Progenitor cell of endocrine pancreas (in vitro differentiated cells): ENCODE data around the gene IDH3A. TPM values are rescaled to one million over a fixed set of nuclear protein-coding genes. Genes with fewer than 3 reads are reported as not detected.
A peak's percentile ranks its signal among the peaks of the same experiment; 100 is the strongest.

Source experiments
- DNase-seq: peaks from one replicate; pipeline ENCODE4 v3.0.0; 2021; ENCODE audit warnings: low spot score; ENCODE audit not compliant: unreplicated experiment
- H3K27ac Mint-ChIP-seq: 2 replicates; pipeline ENCODE4 v1.8.0; 2021; ENCODE audit warnings: mild to moderate bottlenecking, moderate library complexity, mixed read lengths
- H3K27me3 Mint-ChIP-seq: 2 replicates; pipeline ENCODE4 v1.8.0; 2021; ENCODE audit warnings: mixed read lengths
- H3K36me3 Mint-ChIP-seq: 2 replicates; pipeline ENCODE4 v1.8.0; 2022; ENCODE audit warnings: mixed read lengths; ENCODE audit not compliant: insufficient read depth
- H3K4me1 Mint-ChIP-seq: 2 replicates; pipeline ENCODE4 v1.8.0; 2021; ENCODE audit warnings: low read depth, mixed read lengths
- H3K4me3 Mint-ChIP-seq: 2 replicates; pipeline ENCODE4 v1.8.0; 2021; ENCODE audit warnings: low read depth, mild to moderate bottlenecking, moderate library complexity, mixed read lengths
- H3K9me3 Mint-ChIP-seq: 2 replicates; pipeline ENCODE4 v1.8.0; 2021; ENCODE audit warnings: low read depth, mixed read lengths
- long read RNA-seq: library from polyadenylated mRNA; unstranded; transcript quantifications from one replicate; pipeline ENCODE4 v2.0.0, GENCODE V29; 2020
- total RNA-seq: library from RNA; stranded (reverse); gene quantifications from 2 replicates; pipeline ENCODE4 v1.2.1, GENCODE V29; 2021
- TF ChIP-seq, protein P1 (sequence below): fragments of 200-600 bp; sonication (generic); IDR thresholded peaks from one replicate; pipeline ENCODE4 v1.5.0; 2021; ENCODE audit warnings: antibody characterized with exemption, mild to moderate bottlenecking; ENCODE audit not compliant: unreplicated experiment

IDH3A gene
- total RNA-seq = 34.9 and 35.4 TPM in 2 replicates
- long read RNA-seq, full-length matches to known transcripts = 111 of 124 reads
- long read RNA-seq, partial matches to known transcripts = 3 of 124 reads
- long read RNA-seq, other reads (novel, unspliced or antisense) = 10 of 124 reads

DNA sequence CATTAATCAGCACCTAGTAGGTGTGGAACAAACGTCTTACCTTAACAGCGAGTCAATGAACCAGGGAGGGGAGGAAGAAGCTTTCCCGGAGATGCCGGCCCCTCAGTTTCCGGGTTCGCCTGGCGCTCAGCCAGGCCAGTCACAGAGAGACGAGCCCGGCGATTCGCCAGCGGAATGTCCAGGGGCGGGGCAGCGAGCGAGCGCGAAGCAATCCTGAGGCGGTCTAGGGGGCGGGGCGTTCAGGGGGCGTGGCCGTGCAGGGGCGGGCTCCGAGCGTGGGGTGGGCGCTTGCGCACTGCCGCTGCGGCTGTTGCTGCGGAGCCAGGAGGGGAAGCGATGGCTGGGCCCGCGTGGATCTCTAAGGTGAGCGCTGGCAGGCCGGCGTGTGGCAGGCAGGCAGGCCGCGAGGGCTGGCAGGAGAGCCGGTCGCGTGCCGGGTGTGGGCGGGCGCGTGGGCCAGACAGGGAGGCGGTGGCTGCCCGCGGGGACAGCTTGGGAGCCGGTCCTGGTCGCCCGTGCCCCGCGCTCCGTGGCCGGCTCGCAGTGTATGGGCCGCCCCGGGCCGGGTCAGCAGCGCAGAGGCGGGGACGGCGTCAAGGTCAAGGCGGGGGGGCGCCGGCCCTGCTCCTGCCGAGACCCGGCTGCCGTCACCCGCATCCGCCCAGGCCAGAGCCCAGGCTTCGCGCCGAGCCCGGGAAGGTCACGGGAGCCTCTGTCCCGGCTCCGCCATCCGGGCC is at the start of gene IDH3A:
Gene IDH3A, plus strand, starts transcription at position 295 of the 737 bp plus-strand sequence. Its CDS starts 42 bp downstream, at position 337.
- H3K4me1 Mint-ChIP-seq = peaks cover 11% of the 10 kb centered on the region
- peak within 1 kb of the TSS; percentile 89 for H3K4me3 Mint-ChIP-seq
- no peaks in the 10 kb centered on the region for H3K27me3 Mint-ChIP-seq
- DNase-seq = peak; percentile 98
- no peaks in the 10 kb centered on the region for H3K36me3 Mint-ChIP-seq
- H3K9me3 Mint-ChIP-seq = no peaks in the 10 kb centered on the region
- TF ChIP-seq, protein P1, sequence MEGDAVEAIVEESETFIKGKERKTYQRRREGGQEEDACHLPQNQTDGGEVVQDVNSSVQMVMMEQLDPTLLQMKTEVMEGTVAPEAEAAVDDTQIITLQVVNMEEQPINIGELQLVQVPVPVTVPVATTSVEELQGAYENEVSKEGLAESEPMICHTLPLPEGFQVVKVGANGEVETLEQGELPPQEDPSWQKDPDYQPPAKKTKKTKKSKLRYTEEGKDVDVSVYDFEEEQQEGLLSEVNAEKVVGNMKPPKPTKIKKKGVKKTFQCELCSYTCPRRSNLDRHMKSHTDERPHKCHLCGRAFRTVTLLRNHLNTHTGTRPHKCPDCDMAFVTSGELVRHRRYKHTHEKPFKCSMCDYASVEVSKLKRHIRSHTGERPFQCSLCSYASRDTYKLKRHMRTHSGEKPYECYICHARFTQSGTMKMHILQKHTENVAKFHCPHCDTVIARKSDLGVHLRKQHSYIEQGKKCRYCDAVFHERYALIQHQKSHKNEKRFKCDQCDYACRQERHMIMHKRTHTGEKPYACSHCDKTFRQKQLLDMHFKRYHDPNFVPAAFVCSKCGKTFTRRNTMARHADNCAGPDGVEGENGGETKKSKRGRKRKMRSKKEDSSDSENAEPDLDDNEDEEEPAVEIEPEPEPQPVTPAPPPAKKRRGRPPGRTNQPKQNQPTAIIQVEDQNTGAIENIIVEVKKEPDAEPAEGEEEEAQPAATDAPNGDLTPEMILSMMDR = no peak
- peak within 1 kb of the TSS; percentile 95 for H3K27ac Mint-ChIP-seq

DNA sequence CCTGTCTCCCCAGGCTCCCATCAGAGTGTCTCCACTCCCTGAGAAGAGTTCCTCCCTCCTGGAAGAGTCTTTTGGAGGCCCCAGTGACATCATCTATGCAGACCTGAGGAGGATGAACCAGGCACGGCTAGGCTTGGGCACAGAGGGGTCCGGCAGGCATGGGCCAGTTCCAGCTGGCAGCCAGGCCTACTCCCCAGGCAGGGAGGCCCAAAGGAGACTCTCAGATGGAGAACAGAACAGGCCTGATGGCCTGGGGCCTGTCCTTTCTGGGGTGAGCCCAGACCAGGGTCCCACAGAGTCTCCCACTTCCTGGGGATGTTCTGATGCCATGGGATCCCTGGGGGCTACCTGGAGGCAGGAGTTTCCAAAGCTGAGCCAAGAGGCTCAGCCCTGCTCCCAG is 48.3 kb upstream of the IDH3A start:
- DNase-seq = no peak
- Mint-ChIP-seq H3K4me1 (no peaks in the 10 kb centered on the region), H3K36me3 (peaks cover 5% of the 10 kb centered on the region), H3K4me3 (no peak overlapping the region), H3K27ac (no peak overlapping the region), H3K27me3 (no peaks in the 10 kb centered on the region), H3K9me3 (no peaks in the 10 kb centered on the region)
- TF ChIP-seq, protein P1 = no peak

DNA sequence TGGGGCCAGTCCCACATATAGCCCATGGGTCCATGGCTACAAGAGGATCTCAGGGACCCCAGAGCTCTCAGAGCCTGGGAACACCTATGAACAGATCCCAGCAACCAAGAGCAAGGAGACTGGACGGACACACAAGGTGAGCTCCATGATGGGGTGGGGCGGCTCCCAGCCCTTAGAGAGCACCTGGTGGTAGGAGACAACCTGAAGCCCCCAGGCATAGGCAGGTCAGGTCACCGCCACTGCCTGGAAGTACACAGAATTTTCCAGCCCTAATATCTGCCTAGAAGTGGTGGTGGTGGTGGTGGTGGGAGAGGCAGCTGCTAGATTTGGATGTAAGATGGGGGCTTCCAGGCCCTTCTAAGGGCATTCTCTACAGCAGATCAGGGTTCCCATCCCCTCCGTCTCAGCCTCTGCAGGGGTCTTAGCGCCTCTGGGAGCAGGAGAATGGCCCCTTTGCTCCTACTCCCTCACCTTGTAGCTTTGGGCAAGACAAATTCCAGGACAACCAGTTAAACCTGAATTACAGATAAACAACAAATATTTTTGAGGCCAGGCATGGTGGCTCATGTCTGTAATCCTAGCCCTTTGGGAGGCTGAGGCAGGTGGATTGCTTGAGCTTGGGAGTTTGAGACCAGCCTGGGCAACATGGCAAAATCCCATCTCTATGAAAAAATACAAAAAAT is 47.6 kb upstream of the IDH3A start:
- no peak overlapping the region for H3K4me3 Mint-ChIP-seq
- H3K36me3 Mint-ChIP-seq = peaks cover 7% of the 10 kb centered on the region
- DNase-seq = no peak
- H3K27ac Mint-ChIP-seq = peak overlapping the region; percentile 49
- no peaks in the 10 kb centered on the region for H3K4me1 Mint-ChIP-seq
- H3K27me3 Mint-ChIP-seq = no peaks in the 10 kb centered on the region
- H3K9me3 Mint-ChIP-seq = no peaks in the 10 kb centered on the region
- TF ChIP-seq, protein P1 = no peak

DNA sequence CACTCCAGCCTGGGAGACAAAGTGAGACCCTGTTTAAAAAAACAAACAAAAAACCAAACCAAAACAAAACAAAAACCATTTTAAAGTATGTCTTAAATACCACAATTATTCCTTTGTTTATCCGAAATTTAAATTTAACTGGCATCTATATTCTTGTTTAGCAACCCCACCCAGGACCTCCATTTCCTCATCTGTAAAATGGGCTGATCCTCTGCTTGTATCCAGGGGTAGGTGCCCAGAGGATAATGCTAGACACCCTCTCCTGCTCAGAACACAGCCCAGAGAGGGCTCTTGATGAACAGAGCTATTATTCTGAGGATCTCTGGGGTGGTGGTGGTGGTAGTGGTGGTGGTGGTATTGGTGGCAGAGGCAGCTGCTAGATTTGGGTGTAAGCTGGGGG is 47.0 kb upstream of the IDH3A start:
- H3K4me1 Mint-ChIP-seq = no peaks in the 10 kb centered on the region
- H3K9me3 Mint-ChIP-seq = no peaks in the 10 kb centered on the region
- DNase-seq = no peak
- H3K27me3 Mint-ChIP-seq = no peaks in the 10 kb centered on the region
- H3K27ac Mint-ChIP-seq = no peak overlapping the region
- H3K36me3 Mint-ChIP-seq = peaks cover 7% of the 10 kb centered on the region
- TF ChIP-seq, protein P1 = no peak
- no peak overlapping the region for H3K4me3 Mint-ChIP-seq

DNA sequence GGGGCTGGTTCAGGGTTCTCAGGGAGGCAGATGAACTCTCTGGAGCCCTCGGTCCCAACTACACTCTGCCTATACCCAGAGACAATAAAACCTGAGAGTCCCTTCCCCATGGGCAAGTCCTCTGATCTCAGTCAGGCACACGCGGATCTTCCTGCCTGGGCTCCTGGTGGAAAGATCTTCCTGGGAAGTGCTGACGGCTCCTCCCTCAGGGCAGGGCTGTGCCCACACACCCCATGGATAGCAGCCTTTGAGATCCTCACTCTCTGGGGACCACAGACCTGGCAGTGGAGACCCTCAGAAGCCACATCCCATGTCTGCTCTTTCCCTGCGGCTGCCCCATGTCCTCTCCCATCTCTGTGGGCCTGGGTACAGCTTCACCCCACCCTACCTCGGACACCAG is 46.4 kb upstream of the IDH3A start:
- Mint-ChIP-seq H3K4me1 (no peaks in the 10 kb centered on the region), H3K36me3 (peaks cover 9% of the 10 kb centered on the region), H3K27ac (no peak overlapping the region), H3K4me3 (no peak overlapping the region), H3K27me3 (no peaks in the 10 kb centered on the region), H3K9me3 (no peaks in the 10 kb centered on the region)
- TF ChIP-seq, protein P1 = no peak
- no peak for DNase-seq
